HEK293 (cell line): ENCODE data around the gene PPP1R14C.

Source experiments
- CTCF ChIA-PET: fragments of 350-600 bp; formaldehyde crosslinking; extraction: SDS; loops from one replicate; lab custom pipeline; 2021; ENCODE audit warnings: antibody characterized with exemption; lab: Yijun Ruan, JAX
- POLR2A ChIA-PET: fragments of 300-600 bp; formaldehyde crosslinking; extraction: SDS; loops from one replicate; lab custom pipeline; 2020; ENCODE audit warnings: antibody characterized with exemption, inconsistent platforms; lab: Yijun Ruan, JAX
- H3K27ac ChIP-seq: fragments of 200-500 bp; sonication (Bioruptor generic); 2 replicates; pipeline ENCODE4 v1.5.1; 2014; ENCODE audit warnings: low read depth, low read length, control low read depth, inconsistent platforms; ENCODE audit errors: extremely low read depth
- H3K36me3 ChIP-seq, 2 experiments: fragments of 200-500 bp in 1 of 2; sonication (Bioruptor generic) in 1 of 2; 1 replicate in 1 of 2; 2 replicates in 1 of 2; pipeline ENCODE4 v1.5.1; 2014 to 2017; ENCODE audit warnings: inconsistent platforms in 2 of 2, low read length in 2 of 2; ENCODE audit not compliant: control insufficient read depth in 2 of 2, insufficient read depth in 1 of 2
- H3K4me1 ChIP-seq: fragments of 200-500 bp; sonication (Bioruptor generic); 2 replicates; pipeline ENCODE4 v1.5.1; 2014; ENCODE audit warnings: mild to moderate bottlenecking, low read length, inconsistent platforms; ENCODE audit not compliant: control insufficient read depth, insufficient read depth
- H3K4me3 ChIP-seq: 2 replicates; pipeline ENCODE4 v1.5.1; 2011; ENCODE audit warnings: low read depth, mild to moderate bottlenecking, control low read depth, low read length, moderate library complexity
- H3K9me3 ChIP-seq: fragments of 200-500 bp; sonication (Bioruptor generic); 2 replicates; pipeline ENCODE4 v1.5.1; 2014; ENCODE audit warnings: low read depth, low read length, inconsistent platforms; ENCODE audit not compliant: control insufficient read depth, insufficient read depth
- AEBP2 ChIP-seq: fragments of 450-650 bp; formaldehyde crosslinking; IDR thresholded peaks from 2 replicates; pipeline ENCODE4 v1.5.1; 2016; ENCODE audit warnings: missing biosample characterization, missing genetic modification characterization, borderline replicate concordance
- GLIS1 ChIP-seq: fragments of 450-650 bp; formaldehyde crosslinking; IDR thresholded peaks from 2 replicates; pipeline ENCODE4 v1.5.1; 2016; ENCODE audit warnings: missing biosample characterization, missing genetic modification characterization
- SP2 ChIP-seq: fragments of 450-650 bp; formaldehyde crosslinking; IDR thresholded peaks from 2 replicates; pipeline ENCODE4 v1.5.1; 2016; ENCODE audit warnings: missing biosample characterization, missing genetic modification characterization
- ZBTB26 ChIP-seq: fragments of 450-650 bp; formaldehyde crosslinking; optimal IDR thresholded peaks from 2 replicates; pipeline ENCODE3; 2016; ENCODE audit warnings: missing biosample characterization, mild to moderate bottlenecking, missing genetic modification characterization
- ZBTB8A ChIP-seq: fragments of 450-650 bp; formaldehyde crosslinking; IDR thresholded peaks from 2 replicates; pipeline ENCODE4 v1.5.1; 2016; ENCODE audit warnings: missing biosample characterization, missing genetic modification characterization
- ZNF157 ChIP-seq: fragments of 450-650 bp; formaldehyde crosslinking; IDR thresholded peaks from 2 replicates; pipeline ENCODE4 v1.5.1; 2016; ENCODE audit warnings: missing biosample characterization, missing genetic modification characterization
- ZNF184 ChIP-seq: fragments of 450-650 bp; IDR thresholded peaks from 2 replicates; pipeline ENCODE4 v1.5.1; 2018; ENCODE audit warnings: missing biosample characterization, mild to moderate bottlenecking, missing genetic modification characterization
- ZNF221 ChIP-seq: fragments of 450-650 bp; formaldehyde crosslinking; IDR thresholded peaks from 2 replicates; pipeline ENCODE4 v1.5.1; 2017; ENCODE audit warnings: missing biosample characterization, missing genetic modification characterization, borderline replicate concordance
- ZNF239 ChIP-seq: fragments of 450-650 bp; formaldehyde crosslinking; IDR thresholded peaks from 2 replicates; pipeline ENCODE4 v1.5.1; 2016; ENCODE audit warnings: missing biosample characterization, missing genetic modification characterization
- ZNF24 ChIP-seq: fragments of 450-650 bp; formaldehyde crosslinking; IDR thresholded peaks from 2 replicates; pipeline ENCODE4 v1.5.1; 2016; ENCODE audit warnings: missing biosample characterization, missing genetic modification characterization
- ZNF292 ChIP-seq: fragments of 450-650 bp; formaldehyde crosslinking; IDR thresholded peaks from 2 replicates; pipeline ENCODE4 v1.5.1; 2016; ENCODE audit warnings: low read depth, missing biosample characterization, missing genetic modification characterization, borderline replicate concordance
- ZNF433 ChIP-seq: fragments of 450-650 bp; formaldehyde crosslinking; IDR thresholded peaks from 2 replicates; pipeline ENCODE4 v1.5.1; 2016; ENCODE audit warnings: missing biosample characterization, missing genetic modification characterization, low read depth
- ZNF529 ChIP-seq: fragments of 450-650 bp; formaldehyde crosslinking; IDR thresholded peaks from 2 replicates; pipeline ENCODE4 v1.5.1; 2017; ENCODE audit warnings: missing genetic modification characterization, missing biosample characterization; ENCODE audit not compliant: insufficient replicate concordance
- ZNF530 ChIP-seq: fragments of 450-650 bp; formaldehyde crosslinking; IDR thresholded peaks from 2 replicates; pipeline ENCODE4 v1.5.1; 2016; ENCODE audit warnings: low read depth, missing biosample characterization, missing genetic modification characterization
- ZNF626 ChIP-seq: fragments of 450-650 bp; sonication (Bioruptor Pico); formaldehyde crosslinking; IDR thresholded peaks from 2 replicates; pipeline ENCODE4 v1.5.1; 2018; ENCODE audit warnings: missing biosample characterization, missing genetic modification characterization, inconsistent platforms
- ZNF645 ChIP-seq: fragments of 450-650 bp; formaldehyde crosslinking; IDR thresholded peaks from 2 replicates; pipeline ENCODE4; 2016; ENCODE audit warnings: missing biosample characterization, missing genetic modification characterization
- ZNF664 ChIP-seq: fragments of 450-650 bp; formaldehyde crosslinking; IDR thresholded peaks from 2 replicates; pipeline ENCODE4 v1.5.1; 2016; ENCODE audit warnings: missing biosample characterization, missing genetic modification characterization
- ZNF670 ChIP-seq: fragments of 450-650 bp; formaldehyde crosslinking; IDR thresholded peaks from 2 replicates; pipeline ENCODE4 v1.5.1; 2016; ENCODE audit warnings: missing biosample characterization, missing genetic modification characterization, low read depth
- ZNF701 ChIP-seq: fragments of 450-650 bp; formaldehyde crosslinking; IDR thresholded peaks from 2 replicates; pipeline ENCODE4 v1.5.1; 2016; ENCODE audit warnings: missing biosample characterization, missing genetic modification characterization
- ZNF768 ChIP-seq: fragments of 450-650 bp; formaldehyde crosslinking; IDR thresholded peaks from 2 replicates; pipeline ENCODE4 v1.5.1; 2018; ENCODE audit warnings: missing biosample characterization, mild to moderate bottlenecking, missing genetic modification characterization
- ZNF791 ChIP-seq: fragments of 450-650 bp; formaldehyde crosslinking; IDR thresholded peaks from 2 replicates; pipeline ENCODE4 v1.5.1; 2016; ENCODE audit warnings: missing biosample characterization, missing genetic modification characterization
- ZSCAN16 ChIP-seq: fragments of 450-650 bp; formaldehyde crosslinking; IDR thresholded peaks from 2 replicates; pipeline ENCODE4 v1.5.1; 2016; ENCODE audit warnings: missing biosample characterization, missing genetic modification characterization

The PPP1R14C gene

GRCh38 chr6:150176152-150176551 lies 33.3 kb downstream of the PPP1R14C start:
- peaks cover 3% of the 10 kb centered on the region for H3K4me1 ChIP-seq
- no peaks in the 10 kb centered on the region; a peak in 1 of 3 replicates for H3K36me3 ChIP-seq
- no peak overlapping the region for H3K4me3 ChIP-seq
- no peaks in the 10 kb centered on the region for H3K9me3 ChIP-seq
- no peak overlapping the region for H3K27ac ChIP-seq
- ChIA-PET CTCF (interaction anchor here (0.5 kb wide), 1 partner anchor 369 kb away, joined by 3 read pairs; no protein-coding TSS in a partner anchor), POLR2A (no interaction called here)
- TF ChIP-seq ZNF664 (tag by site-specific recombination) (no peak), ZNF221 (tag by site-specific recombination) (no peak), ZBTB26 (tag by site-specific recombination) (no peak), ZNF645 (tag by site-specific recombination) (no peak), ZNF292 (tag by site-specific recombination) (no peak), ZNF529 (tag by site-specific recombination) (no peak), ZNF530 (tag by site-specific recombination) (no peak), ZBTB8A (no peak), ZNF239 (tag by site-specific recombination) (no peak), ZNF791 (tag by site-specific recombination) (no peak), SP2 (tag by site-specific recombination) (no peak)

GRCh38 chr6:150176659-150177058 lies 33.8 kb downstream of the PPP1R14C start:
- Histone ChIP-seq H3K4me1 (peaks cover 3% of the 10 kb centered on the region), H3K27ac (no peak overlapping the region), H3K9me3 (no peaks in the 10 kb centered on the region), H3K36me3 (no peaks in the 10 kb centered on the region; a peak in 1 of 3 replicates), H3K4me3 (no peak overlapping the region)
- ChIA-PET POLR2A (interaction anchor here (0.9 kb wide), 1 partner anchor 155 kb away, joined by 3 read pairs; no protein-coding TSS in a partner anchor), CTCF (interaction anchor here (0.5 kb wide), 1 partner anchor 370 kb away, joined by 3 read pairs; no protein-coding TSS in a partner anchor)
- TF ChIP-seq ZNF645 (tag by site-specific recombination) = no peak
- TF ChIP-seq ZSCAN16 (tag by site-specific recombination) = no peak
- TF ChIP-seq ZNF157 (tag by site-specific recombination) = no peak
- no peak for TF ChIP-seq ZNF670 (tag by site-specific recombination)
- no peak for TF ChIP-seq ZBTB26 (tag by site-specific recombination)
- no peak for TF ChIP-seq ZNF24
- no peak for TF ChIP-seq GLIS1 (tag by site-specific recombination)
- no peak for TF ChIP-seq ZNF626 (tag by site-specific recombination)
- no peak for TF ChIP-seq ZNF184 (tag by site-specific recombination)
- TF ChIP-seq ZNF768 (tag by site-specific recombination) = no peak
- TF ChIP-seq ZNF701 (tag by site-specific recombination) = no peak
- TF ChIP-seq AEBP2 = no peak
- no peak for TF ChIP-seq ZNF433
